GM19351 (cell line): Measurements from ENCODE around the gene ITPR2.
A peak's percentile ranks its signal among the peaks of the same experiment; 100 is the strongest.

Source experiments
- ATAC-seq: cut with Tn5 transposase; IDR thresholded peaks from one replicate; pipeline ENCODE4 v1.9.1; 2021; ENCODE audit warnings: mild to moderate bottlenecking, moderate library complexity; ENCODE audit not compliant: unreplicated experiment

ITPR2 gene

GRCh38 chr12:26825459-26826016, 7.5 kb downstream of the ITPR2 start:
- ATAC-seq, result peak; percentile 56

DNA sequence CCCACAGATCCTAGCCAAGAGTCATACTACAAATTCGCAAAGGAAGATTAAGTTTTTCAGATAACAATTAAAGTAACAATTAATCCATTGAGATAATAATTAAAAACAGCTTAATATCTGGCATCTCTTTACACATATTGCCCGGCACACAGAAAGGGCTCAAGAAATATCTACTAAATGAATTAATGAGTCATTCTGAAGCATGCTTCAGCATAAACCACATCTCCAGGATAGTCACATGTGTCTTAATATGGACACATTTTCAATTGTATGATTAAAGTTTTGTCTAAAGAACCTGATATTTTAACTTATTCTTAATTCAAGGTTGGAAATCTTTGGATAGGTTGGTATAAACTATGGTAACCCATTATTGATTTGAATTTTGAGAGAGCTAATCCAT, 9.6 kb downstream of the ITPR2 start:
- no peak for ATAC-seq

GRCh38 chr12:26822026-26822425, 11.0 kb downstream of the ITPR2 start:
- ATAC-seq, result no peak

DNA sequence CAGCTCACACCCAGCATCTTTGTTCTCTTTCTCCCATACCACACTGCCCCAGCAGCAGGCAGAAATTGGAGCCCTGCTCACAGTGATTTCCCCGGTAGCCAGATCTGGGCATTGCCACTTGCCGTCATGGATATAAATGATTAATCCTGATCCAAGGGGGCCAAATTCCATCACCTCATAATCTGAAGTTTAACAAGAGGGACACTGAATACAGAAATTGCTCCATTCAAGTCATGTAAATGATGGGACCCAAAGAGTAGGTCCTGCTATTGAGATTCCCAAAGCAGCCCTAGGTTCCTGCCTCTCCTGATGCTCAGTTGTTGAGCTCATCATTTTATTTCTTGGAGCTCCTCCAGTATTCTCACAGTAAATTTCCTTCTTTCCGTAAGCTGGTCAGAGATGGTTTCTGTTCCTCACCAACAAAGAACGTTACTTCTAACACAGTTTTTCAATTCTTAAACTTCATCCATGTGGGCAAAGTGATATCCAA, 11.7 kb downstream of the ITPR2 start:
- no peak for ATAC-seq

- no peak for ATAC-seq
These were observed 14.4 kb downstream of the ITPR2 start for GRCh38 chr12:26818636-26819035.

- no peak for ATAC-seq
These were observed 14.8 kb downstream of the ITPR2 start for GRCh38 chr12:26818201-26818600.

DNA sequence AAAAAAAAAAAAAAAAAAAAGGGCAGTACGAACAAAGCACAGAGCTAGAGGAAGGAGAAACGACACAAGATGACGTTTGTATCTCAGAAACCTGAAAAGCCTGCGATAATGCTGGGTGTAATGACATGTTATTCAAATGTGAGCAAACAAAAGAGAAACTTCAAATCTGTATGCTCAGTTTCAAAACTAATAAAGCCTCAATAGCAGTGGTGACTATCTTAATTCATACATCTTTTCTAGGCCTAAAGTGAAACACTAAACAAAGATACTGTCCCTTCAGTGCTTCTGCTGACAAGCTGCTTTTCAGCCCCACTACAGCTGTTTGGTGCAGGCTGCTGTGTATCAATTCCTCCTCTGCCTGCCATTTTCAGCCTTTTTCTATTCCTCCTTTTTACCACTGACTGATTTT, 15.8 kb downstream of the ITPR2 start:
- ATAC-seq, result peak; percentile 96

DNA sequence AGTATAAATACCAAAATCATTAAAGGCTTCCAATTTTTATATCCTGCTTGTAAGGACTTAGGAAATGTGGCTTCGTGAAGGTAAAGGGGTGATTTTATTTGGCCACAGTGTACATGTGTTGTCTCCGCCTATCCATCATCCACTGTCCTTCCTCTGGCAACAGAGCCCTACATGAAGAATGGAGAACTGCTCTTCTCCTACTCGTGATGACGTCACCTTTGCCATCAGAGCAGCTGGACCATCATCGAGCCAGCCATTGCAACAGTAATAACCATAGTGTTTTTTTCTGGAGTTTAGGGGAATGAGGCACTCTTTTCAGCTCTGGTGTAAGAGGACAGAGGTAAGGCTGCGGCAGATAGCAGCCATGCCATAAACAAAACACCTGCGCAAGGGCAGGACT, 19.2 kb downstream of the ITPR2 start:
- no peak for ATAC-seq

GRCh38 chr12:26810330-26810729, 22.7 kb downstream of the ITPR2 start:
- ATAC-seq, result no peak

- ATAC-seq, result no peak
These were observed 23.2 kb downstream of the ITPR2 start for GRCh38 chr12:26809611-26810285.

DNA sequence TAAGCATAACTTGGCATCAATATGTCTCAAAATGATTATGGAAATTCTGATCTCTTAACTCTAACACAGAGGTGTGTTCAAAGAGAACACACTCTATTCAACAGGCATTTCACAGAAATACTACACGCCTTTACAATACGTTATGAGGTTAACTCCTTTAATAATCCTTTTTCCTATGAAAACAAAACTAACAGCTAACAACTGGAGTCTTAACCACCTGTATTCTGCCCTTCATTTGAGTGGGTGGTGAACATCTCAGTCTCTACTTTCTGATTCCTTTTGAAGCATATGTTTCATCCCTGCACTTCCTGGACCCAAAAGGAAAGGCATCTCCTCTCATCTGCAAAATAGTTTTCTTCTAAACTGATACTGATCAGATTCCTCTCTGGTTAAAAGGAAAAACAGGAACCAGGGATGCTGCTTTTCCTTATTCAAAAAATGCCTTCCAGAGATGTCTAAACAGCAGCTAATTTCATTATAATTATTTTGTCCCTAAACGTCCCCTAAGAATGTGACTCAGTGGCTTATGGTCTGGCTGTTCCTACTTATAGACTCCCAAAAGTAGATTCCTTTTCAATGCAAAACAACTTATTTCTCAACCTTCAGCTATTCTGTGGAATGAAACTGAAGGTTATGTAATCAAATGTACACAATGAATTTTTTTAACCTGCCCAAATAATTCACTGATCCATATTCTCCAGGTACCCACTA, 24.1 kb downstream of the ITPR2 start:
- ATAC-seq, result no peak

DNA sequence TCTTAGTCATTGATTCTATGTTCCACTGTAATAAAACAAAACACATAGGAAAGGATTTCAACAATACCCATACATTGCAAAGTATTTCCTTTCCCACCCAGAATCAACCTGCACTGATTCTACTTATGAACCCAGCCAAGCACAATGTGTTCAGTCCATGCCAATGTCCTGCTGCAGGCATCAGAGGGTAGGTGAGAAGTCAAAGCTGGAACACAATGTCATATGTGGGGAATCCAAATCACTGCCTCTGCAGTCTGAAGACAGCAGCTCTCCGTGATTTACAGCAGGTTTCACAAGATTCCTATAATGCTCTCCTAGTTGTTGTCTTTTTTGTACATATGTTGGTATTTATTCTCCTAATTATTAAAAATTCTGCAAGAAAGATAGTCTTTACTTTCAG, 25.7 kb downstream of the ITPR2 start:
- ATAC-seq, result no peak

GRCh38 chr12:26806556-26806955, 26.4 kb downstream of the ITPR2 start:
- no peak for ATAC-seq

- ATAC-seq, result no peak
These were observed 27.5 kb downstream of the ITPR2 start for GRCh38 chr12:26805401-26805971.

DNA sequence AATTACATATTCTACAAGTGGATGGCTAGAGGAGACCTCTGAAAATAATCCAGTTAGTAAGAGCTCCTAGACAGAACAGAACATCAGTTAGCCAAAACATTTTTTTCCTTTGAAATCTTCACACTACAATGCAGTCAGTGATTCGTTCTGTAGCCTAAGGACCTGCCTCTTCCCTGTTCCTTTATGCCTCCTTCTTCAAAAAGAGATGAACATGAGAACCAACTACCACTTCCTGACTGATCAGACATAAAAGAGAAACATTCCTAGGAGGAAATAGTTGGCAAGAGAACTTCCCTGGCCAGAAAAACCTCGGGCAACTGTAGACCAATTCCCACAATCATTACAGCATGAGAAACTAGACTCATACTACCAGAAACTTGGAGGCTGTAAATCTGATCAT, 29.4 kb downstream of the ITPR2 start:
- no peak for ATAC-seq

DNA sequence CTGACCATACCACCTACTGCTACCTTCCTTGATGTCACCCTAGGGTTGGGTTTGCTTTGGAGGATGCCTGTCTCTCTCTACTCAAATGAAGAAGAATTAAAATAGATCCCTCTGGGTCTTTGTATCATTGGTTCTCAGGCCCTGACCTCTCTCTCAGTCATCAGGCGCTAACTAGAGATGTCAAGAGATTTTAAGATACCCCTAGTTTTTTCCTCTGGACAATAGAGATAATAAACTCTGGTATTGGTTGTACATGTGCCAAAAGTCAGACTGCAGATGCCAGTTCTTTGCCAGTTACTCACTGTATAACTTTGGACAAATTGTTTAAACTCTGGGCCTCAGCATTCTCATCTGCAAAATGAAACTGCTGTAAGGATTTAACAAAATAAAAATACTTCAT, 31.5 kb downstream of the ITPR2 start:
- no peak for ATAC-seq

DNA sequence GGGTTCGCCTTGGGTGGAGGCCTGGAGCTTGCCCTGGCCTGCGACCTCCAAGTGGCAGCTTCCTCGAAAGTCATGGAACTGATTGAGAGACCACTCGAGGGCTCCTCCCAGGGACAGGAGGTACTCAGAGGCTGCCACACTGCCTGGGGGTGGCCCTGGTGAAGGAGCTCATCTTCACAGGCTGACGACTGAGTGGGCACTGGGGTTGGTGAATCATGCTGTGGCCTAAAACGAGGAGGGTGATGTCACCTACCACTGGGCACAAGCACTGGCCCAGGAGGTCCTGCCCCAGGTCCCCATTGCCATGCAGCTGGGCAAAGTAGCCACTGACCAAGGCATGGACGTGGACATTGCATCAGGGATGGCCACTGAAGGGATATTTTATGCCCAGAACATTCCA, 32.1 kb downstream of the ITPR2 start:
- ATAC-seq, result no peak

- ATAC-seq, result no peak
These were observed 32.6 kb downstream of the ITPR2 start for GRCh38 chr12:26800347-26800746.

- no peak for ATAC-seq
These were observed 33.3 kb downstream of the ITPR2 start for GRCh38 chr12:26799741-26800140.

DNA sequence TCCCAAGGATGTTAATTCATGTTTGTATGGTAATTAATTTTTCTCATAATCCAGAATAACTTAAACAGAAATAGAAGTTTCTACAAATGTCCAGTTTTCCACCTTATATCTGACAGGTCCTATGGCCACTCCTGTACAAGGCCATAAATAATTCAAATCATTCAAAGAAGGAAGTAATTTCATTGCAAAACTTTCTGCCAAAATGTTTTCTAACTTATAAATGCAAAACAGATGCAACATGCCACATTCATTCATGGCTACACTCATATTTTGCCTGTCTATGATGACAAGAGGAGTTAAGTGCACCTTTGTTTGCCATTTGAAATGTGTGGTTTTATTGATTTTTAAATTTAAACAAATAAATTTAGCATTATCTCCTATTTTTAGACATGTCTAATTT, 34.4 kb downstream of the ITPR2 start:
- ATAC-seq, result no peak

DNA sequence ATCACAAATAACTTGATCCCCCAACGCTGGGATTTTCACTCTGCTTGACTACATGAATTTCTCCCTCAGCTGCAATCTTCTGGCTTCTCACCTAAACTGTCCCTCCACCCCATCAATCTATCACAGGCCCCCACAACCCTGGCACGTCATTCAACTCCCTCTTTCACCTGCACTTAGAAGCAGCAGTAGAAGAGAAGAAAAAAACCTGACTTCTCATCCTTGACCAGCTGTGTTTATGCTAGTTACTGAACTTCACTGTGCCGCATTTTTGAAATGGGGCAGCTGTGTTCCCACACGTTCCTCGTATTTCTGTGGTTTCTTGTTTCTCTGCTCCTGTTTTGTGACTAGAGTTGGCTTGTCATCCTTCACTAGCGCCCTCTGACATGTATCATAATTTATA, 35.0 kb downstream of the ITPR2 start:
- no peak for ATAC-seq

DNA sequence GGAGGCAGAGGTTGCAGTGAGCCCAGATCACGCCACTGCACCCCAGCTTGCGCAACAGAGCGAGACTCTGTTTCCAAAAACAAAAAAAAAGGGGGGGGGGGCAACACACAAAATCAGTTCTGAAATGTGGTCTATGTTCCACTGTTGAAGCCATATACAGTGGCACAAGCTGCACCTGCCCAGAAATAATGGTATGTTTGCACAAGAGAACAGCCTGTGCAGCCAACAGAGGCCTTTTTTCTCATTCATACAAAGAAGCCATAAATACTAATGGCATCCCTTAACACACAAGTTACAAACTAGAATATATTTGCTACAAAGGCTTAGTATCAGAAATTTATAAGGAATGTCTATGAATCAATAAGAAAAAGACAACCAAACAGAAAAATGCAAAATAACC, 37.1 kb downstream of the ITPR2 start:
- no peak for ATAC-seq
